Endothelial cell of umbilical vein (primary cell): ENCODE data around the gene CCN2.

Source experiments
- CTCF ChIP-seq, 2 donors: IDR thresholded peaks; 1 replicate in 1 of 2; 2 replicates in 1 of 2; pipeline ENCODE4 v1.5.1; 2011; ENCODE audit warnings: low read length in 2 of 2, mild to moderate bottlenecking in 2 of 2, moderate library complexity in 2 of 2, control low read depth in 1 of 2, inconsistent platforms in 1 of 2, low read depth in 1 of 2; ENCODE audit not compliant: insufficient read depth in 1 of 2; ENCODE audit errors: extremely low read depth in 1 of 2
- EZH2 ChIP-seq: IDR thresholded peaks from 2 replicates; pipeline ENCODE4 v1.6.1; 2012; ENCODE audit warnings: borderline replicate concordance, low read depth, mild to moderate bottlenecking, moderate library complexity, low read length, inconsistent platforms; ENCODE audit not compliant: severe bottlenecking
- FOS ChIP-seq: IDR thresholded peaks from 2 replicates; pipeline ENCODE4 v1.6.1; 2011; ENCODE audit warnings: mild to moderate bottlenecking, low read length, moderate library complexity, borderline replicate concordance; ENCODE audit not compliant: insufficient read depth
- GATA2 ChIP-seq: IDR thresholded peaks from 2 replicates; pipeline ENCODE4 v1.7.0; 2011; ENCODE audit warnings: low read depth, mild to moderate bottlenecking, moderate library complexity, mixed read lengths, low read length; ENCODE audit not compliant: insufficient read length, insufficient read depth
- MAX ChIP-seq: IDR thresholded peaks from 2 replicates; pipeline ENCODE4 v1.6.1; 2011; ENCODE audit not compliant: insufficient read depth, insufficient read length
- MYC ChIP-seq: IDR thresholded peaks from one replicate; pipeline ENCODE4 v1.6.1; 2011; ENCODE audit warnings: mild to moderate bottlenecking, low read depth, low read length
- POLR2A ChIP-seq: IDR thresholded peaks from 2 replicates; pipeline ENCODE4 v1.6.1; 2012; ENCODE audit warnings: low read depth, mild to moderate bottlenecking, control low read depth, low read length
- POLR2AphosphoS5 ChIP-seq: IDR thresholded peaks from 2 replicates; pipeline ENCODE4 v1.6.1; 2012; ENCODE audit warnings: low read depth, mild to moderate bottlenecking, control low read depth, low read length, moderate library complexity; ENCODE audit not compliant: insufficient read depth

GRCh38 chr6:131937226-131937625, 13.9 kb downstream of the CCN2 start:
- TF ChIP-seq CTCF (IDR thresholded peaks at IDR 0.05; ENCODE audit: extremely low read depth in 1 of 2, insufficient read depth in 1 of 2, low read depth in 1 of 2, low read length in 2 of 2) (no peak), POLR2A (no peak), POLR2AphosphoS5 (no peak), EZH2 (no peak), MYC (no peak), MAX (no peak), FOS (no peak), GATA2 (no peak)
